ENCODE measurements around the gene IFT25. TPM values are rescaled to one million over a fixed set of nuclear protein-coding genes. Genes with fewer than 3 reads are reported as not detected.

IFT25 gene
- total and polyA plus RNA-seq, 10 donors = 23.7 to 38.1 (median 28.0) TPM

DNA sequence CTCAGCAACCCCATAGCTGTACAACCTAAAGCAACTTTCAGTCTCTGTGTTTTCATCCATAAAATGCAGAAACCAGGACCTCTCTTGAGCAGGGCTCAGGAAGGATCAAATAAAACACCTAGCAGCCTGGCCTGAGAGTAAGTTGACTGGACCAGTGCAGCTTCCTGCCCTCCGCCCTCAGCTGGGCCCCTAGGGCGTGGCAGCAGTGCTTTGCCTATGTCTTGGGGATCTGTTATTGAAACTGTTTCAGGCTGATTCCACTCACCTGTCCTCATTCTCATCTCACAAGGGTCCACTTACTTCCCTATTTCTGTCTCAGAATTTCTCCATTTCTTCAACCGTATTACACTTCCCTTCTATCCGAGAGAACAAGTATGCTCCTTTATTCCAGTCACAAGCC is 18.0 kb upstream of the IFT25 start:
- no peak for DNase-seq
- intact Hi-C loops (cut with DNase I; ENCODE audit: low total_unique reads) = no loop called here

DNA sequence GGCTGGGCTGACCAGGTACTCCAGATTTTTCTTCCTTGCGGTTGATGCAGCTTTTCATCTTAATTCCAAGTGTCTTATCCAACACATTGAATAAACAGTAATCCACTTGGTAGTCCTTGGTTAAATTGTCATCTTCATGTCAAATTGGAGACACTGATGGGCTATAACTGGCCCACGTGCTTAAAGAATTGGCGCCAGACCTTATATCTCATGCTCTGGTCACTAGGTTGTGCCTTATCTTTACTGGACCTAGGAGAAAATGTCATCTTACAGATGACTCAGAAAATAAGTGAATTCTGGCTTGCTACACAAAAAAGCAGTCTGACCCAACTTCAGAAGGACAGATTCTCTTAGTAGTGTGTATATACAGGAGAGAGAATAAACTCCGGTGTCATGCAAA is 16.9 kb upstream of the IFT25 start:
- Histone ChIP-seq H3K4me1 (peaks cover 0 to 4% (median 0%) of the 10 kb centered on the region in 6 donors), H3K27me3 (replicated peaks in 1 of 7) (no peaks in the 10 kb centered on the region), H3K36me3 (peaks cover 5 to 93% (median 54%) of the 10 kb centered on the region in 6 donors), H3K9me3 (no peaks in the 10 kb centered on the region), H3K27ac (no peak overlapping the region), H3K4me3 (no peak overlapping the region)
- DNase-seq = no peak
- TF ChIP-seq, protein P1, sequence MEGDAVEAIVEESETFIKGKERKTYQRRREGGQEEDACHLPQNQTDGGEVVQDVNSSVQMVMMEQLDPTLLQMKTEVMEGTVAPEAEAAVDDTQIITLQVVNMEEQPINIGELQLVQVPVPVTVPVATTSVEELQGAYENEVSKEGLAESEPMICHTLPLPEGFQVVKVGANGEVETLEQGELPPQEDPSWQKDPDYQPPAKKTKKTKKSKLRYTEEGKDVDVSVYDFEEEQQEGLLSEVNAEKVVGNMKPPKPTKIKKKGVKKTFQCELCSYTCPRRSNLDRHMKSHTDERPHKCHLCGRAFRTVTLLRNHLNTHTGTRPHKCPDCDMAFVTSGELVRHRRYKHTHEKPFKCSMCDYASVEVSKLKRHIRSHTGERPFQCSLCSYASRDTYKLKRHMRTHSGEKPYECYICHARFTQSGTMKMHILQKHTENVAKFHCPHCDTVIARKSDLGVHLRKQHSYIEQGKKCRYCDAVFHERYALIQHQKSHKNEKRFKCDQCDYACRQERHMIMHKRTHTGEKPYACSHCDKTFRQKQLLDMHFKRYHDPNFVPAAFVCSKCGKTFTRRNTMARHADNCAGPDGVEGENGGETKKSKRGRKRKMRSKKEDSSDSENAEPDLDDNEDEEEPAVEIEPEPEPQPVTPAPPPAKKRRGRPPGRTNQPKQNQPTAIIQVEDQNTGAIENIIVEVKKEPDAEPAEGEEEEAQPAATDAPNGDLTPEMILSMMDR (IDR thresholded peaks at IDR 0.05 in 8 of 11, conservative IDR thresholded peaks at IDR 0.05 in 3 of 11) = no peak
- TF ChIP-seq POLR2AphosphoS5 (IDR thresholded peaks at IDR 0.05) (no peak), POLR2A (IDR thresholded peaks at IDR 0.05) (no peak)
- intact Hi-C loops (cut with DNase I; ENCODE audit: low total_unique reads) = no loop called here
- WGBS, 5 donors = 95 to 98% (median 98%) methylated on average over 4 of the region's 4 CpGs

More for the DNA sequence above, 18.0 kb upstream of the IFT25 start:
- no peak overlapping the region for H3K4me3 ChIP-seq
- no peaks in the 10 kb centered on the region for H3K4me1 ChIP-seq
- H3K9me3 ChIP-seq = no peaks in the 10 kb centered on the region
- no peak overlapping the region for H3K27ac ChIP-seq
- no peaks in the 10 kb centered on the region for H3K27me3 ChIP-seq (replicated peaks in 1 of 7)
- no peak for TF ChIP-seq POLR2AphosphoS5 (IDR thresholded peaks at IDR 0.05)
- TF ChIP-seq, protein P1 (IDR thresholded peaks at IDR 0.05 in 8 of 11, conservative IDR thresholded peaks at IDR 0.05 in 3 of 11) = no peak
- no peak for TF ChIP-seq POLR2A (IDR thresholded peaks at IDR 0.05)
- WGBS, 5 donors = 54 to 81% (median 75%) methylated on average over 4 of the region's 4 CpGs
- peaks cover 8 to 93% (median 63%) of the 10 kb centered on the region in 6 donors for H3K36me3 ChIP-seq

DNA sequence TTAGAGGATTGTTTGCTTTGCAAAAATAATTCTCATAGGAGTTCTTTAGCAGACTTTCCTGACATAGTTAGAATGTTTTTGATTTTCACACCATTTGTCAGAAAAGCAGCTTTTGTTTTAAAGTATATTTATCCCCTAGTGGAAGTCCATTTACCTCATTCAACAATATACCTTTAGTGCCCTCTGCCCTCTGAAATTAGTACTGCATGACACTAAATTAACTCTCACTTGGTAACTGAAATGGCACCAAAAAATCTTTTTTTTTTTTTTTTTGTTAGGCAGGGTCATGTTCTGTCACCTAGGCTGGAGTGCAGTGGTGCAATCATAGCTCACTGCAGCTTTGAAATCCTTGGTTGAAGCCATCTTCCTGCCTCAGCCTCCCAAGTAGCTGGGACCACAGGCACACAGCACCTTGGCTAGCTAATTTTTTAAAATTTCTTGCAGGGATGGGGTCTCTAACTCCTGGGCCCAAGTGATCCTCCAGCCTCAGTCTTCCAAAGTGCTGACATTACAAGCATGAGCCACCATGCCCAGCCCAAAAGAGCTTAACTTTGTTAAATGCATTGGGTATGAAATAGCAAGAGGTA is 14.3 kb upstream of the IFT25 start:
- H3K4me3 ChIP-seq = no peak overlapping the region
- TF ChIP-seq, protein P1 (IDR thresholded peaks at IDR 0.05 in 8 of 11, conservative IDR thresholded peaks at IDR 0.05 in 3 of 11) = peak; percentile 26 to 65 (median 56)
- no peak for TF ChIP-seq POLR2AphosphoS5 (IDR thresholded peaks at IDR 0.05)
- H3K4me1 ChIP-seq = peaks cover 0 to 20% (median 0%) of the 10 kb centered on the region in 6 donors
- peaks cover 0 to 92% (median 40%) of the 10 kb centered on the region in 6 donors for H3K36me3 ChIP-seq
- DNase-seq = no peak
- no peaks in the 10 kb centered on the region for H3K27me3 ChIP-seq (replicated peaks in 1 of 7)
- H3K27ac ChIP-seq = no peak overlapping the region
- H3K9me3 ChIP-seq = no peaks in the 10 kb centered on the region
- intact Hi-C loops (cut with DNase I; ENCODE audit: low total_unique reads) = loop anchor here (5.0 to 10.0 kb wide), 2 partner anchors 85 to 92 kb away; no protein-coding TSS in a partner anchor

DNA sequence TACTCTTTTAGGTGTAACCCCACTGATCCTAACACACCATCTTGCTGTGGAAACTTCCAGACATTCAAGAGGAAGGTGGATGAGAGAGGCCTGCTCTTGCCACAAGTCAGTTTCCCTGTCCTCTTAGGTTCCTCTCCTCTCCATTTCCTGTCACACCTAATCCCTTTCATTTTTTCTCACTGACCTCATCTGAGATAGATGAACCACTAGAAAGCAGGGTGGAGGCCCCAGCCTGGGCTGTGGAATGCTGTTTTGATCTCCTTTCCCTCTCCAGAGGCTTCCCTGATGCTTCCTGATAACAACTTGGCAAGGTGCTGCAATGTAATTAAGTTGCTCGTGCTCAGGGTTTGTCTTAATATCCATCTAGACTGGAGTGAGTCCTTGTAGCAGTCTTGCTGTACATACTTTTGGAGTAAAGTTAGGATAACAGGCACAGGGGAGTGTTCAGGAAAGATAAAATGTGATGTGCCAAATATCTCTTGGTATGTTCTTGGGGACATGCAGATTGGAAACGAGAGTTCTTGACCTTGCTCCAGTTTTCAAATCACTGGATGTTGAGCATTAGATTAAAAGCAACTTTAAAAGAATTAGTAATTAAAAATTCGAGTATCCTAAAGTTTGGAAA is 11.8 kb upstream of the IFT25 start:
- Histone ChIP-seq H3K27me3 (replicated peaks in 1 of 7) (no peaks in the 10 kb centered on the region), H3K4me3 (no peak overlapping the region), H3K27ac (peak overlapping the region in 3 of 8 donors; percentile 47 to 70 (median 53)), H3K36me3 (peaks cover 0 to 92% (median 32%) of the 10 kb centered on the region in 6 donors), H3K9me3 (no peaks in the 10 kb centered on the region), H3K4me1 (peaks cover 0 to 27% (median 0%) of the 10 kb centered on the region in 6 donors)
- intact Hi-C loops (cut with DNase I; ENCODE audit: low total_unique reads) = loop anchor here (5.0 to 10.0 kb wide), 2 partner anchors 87 to 90 kb away; no protein-coding TSS in a partner anchor
- no peak for DNase-seq
- no peak for TF ChIP-seq POLR2A (IDR thresholded peaks at IDR 0.05)
- TF ChIP-seq, protein P1 (IDR thresholded peaks at IDR 0.05 in 8 of 11, conservative IDR thresholded peaks at IDR 0.05 in 3 of 11) = no peak
- no peak for TF ChIP-seq POLR2AphosphoS5 (IDR thresholded peaks at IDR 0.05)
- 75 to 90% (median 77%) methylated on average over 3 of the region's 3 CpGs for WGBS, 5 donors
